Heart left ventricle (tissue), 16 donors: ENCODE measurements around the gene DAAM2. TPM values are rescaled to one million over a fixed set of nuclear protein-coding genes. Genes with fewer than 3 reads are reported as not detected.

Experiments used
- ATAC-seq, 4 donors: fragments of 200-7000 bp; cut with Tn5 transposase; one replicate each; pipeline ENCODE4 v1.9.1; 2020 to 2022; ENCODE audit warnings: moderate library complexity in 4 of 4, mild to moderate bottlenecking in 3 of 4, moderate number of reproducible peaks in 1 of 4
- DNase-seq, 5 donors: peaks; one replicate each; pipeline ENCODE4 v3.0.0-alpha.2; 2020
- H3K27ac ChIP-seq, 12 donors: fragments of 200-600 bp; sonication (generic) in 4 of 12; one replicate each; pipeline versions ENCODE4 v1.5.0 to v1.8.0; 2016 to 2022; ENCODE audit warnings: mild to moderate bottlenecking in 2 of 12
- H3K27me3 ChIP-seq, 9 donors: fragments of 200-600 bp; sonication (generic) in 2 of 9; one replicate each; pipeline versions ENCODE4 v1.5.1 to v1.8.0; 2016 to 2022; ENCODE audit warnings: mild to moderate bottlenecking in 3 of 9
- H3K36me3 ChIP-seq, 9 donors: fragments of 200-600 bp; sonication (generic) in 2 of 9; one replicate each; pipeline versions ENCODE4 v1.5.0 to v1.8.0; 2018 to 2022; ENCODE audit warnings: mild to moderate bottlenecking in 2 of 9
- H3K4me1 ChIP-seq, 12 donors: fragments of 200-600 bp; sonication (generic) in 4 of 12; one replicate each; pipeline versions ENCODE4 v1.5.0 to v1.8.0; 2016 to 2022; ENCODE audit warnings: mild to moderate bottlenecking in 3 of 12
- H3K4me3 ChIP-seq, 12 donors: fragments of 200-600 bp; sonication (generic) in 4 of 12; one replicate each; pipeline versions ENCODE4 v1.5.0 to v1.8.0; 2017 to 2022; ENCODE audit warnings: mild to moderate bottlenecking in 9 of 12, moderate library complexity in 4 of 12
- H3K9me3 ChIP-seq, 12 donors: fragments of 200-600 bp; sonication (generic) in 4 of 12; one replicate each; pipeline versions ENCODE4 v1.5.0 to v1.8.0; 2016 to 2022; ENCODE audit warnings: mild to moderate bottlenecking in 1 of 12
- CTCF ChIP-seq, 12 donors: fragments of 200-600 bp; sonication (generic) in 4 of 12; IDR thresholded peaks; one replicate each; pipeline versions ENCODE4 v1.5.0 to v1.8.0; 2018 to 2022; ENCODE audit warnings: antibody characterized with exemption in 12 of 12, mild to moderate bottlenecking in 5 of 12
- POLR2A ChIP-seq, 2 donors: fragments of 450-650 bp; IDR thresholded peaks; one replicate each; pipeline ENCODE4 v1.6.1; 2017; ENCODE audit warnings: antibody characterized with exemption in 2 of 2, mild to moderate bottlenecking in 2 of 2, moderate library complexity in 2 of 2
- WGBS, 4 donors: extraction: QIAGEN DNeasy Blood & Tissue Kit in 2 of 4; methylation state at CpG; one replicate each; pipeline versions ENCODE4 v1.1.5 to v1.1.7; 2013 to 2018; 5-methylcytosine and 5-hydroxymethylcytosine counted together
- intact Hi-C, 10 donors: fragments of 100-400 bp; cut with DNase I; formaldehyde crosslinking; loops; one replicate each; pipeline versions ENCODE4 v1.11.1 to v1.14.2; 2022
- polyA plus RNA-seq, 2 donors: library from polyadenylated mRNA; stranded (reverse); fragments of 200-250 nt; gene quantifications; one replicate each; pipeline ENCODE4 v1.2.3, GENCODE V29; 2013
- total RNA-seq, 9 donors: library from RNA; depleted of rRNA in 2 of 9; stranded (reverse); fragments of >200 nt in 2 of 9; fragmentation: NEBNext Ultra II Directional in 3 of 9; extraction: Animal tissue kit (Norgen Biotek cat#: 25700) in 3 of 9; gene quantifications; one replicate each; pipeline versions ENCODE4 v1.1.0 to v1.2.4, GENCODE V29; 2016 to 2023
- donor health status: ischemic (EF 13 %, LVEDD 7.1; RV severe dilation, severe dysfunction).
- donor health status: healthy with polysubstance abuse.
- donor health status: DM: no; HTN: yes; CAD: no.
- donor health status: DM: no; HTN: no; CAD: no.
- donor health status: ischemic (EF 25% LVEDD 6.9; RV normal size, moderate dysfunction).
- donor health status: ischemic (EF 25% LVEDD 5.7; RV mildly dilated, moderate dysfunction).
- donor health status: healthy.
- donor health status: DM: yes; HTN: yes; CAD: no.
- donor health status: ischemic (EF 35%, LVEDD 5.7; RV mildly dilated, moderate dysfunction).
- donor health status: nonischemic (EF 11% LVEDD 7.7; RV severe dilation, severe dysfunction).
- donor health status: DM: yes; HTN: yes; CAD: no.
- donor health status: PGD.
- donor health status: ischemic (EF 29% LVEDD 5.4; RV normal size, mild dysfunction).
- donor health status: nonischemic (EF 23%, LVEDD 6.1; RV moderate dilation, normal function).

The DAAM2 gene
- total and polyA plus RNA-seq, 11 donors: 6.4 to 20.9 (median 13.6) TPM

- H3K27me3 ChIP-seq: peaks cover 0 to 5% (median 0%) of the 10 kb centered on the region in 9 donors
- H3K4me1 ChIP-seq: peaks cover 0 to 4% (median under 1%) of the 10 kb centered on the region in 12 donors
- H3K4me3 ChIP-seq: no peak overlapping the region
- ATAC-seq (no peak), DNase-seq (no peak)
- H3K9me3 ChIP-seq: peaks cover 0 to 11% (median 0%) of the 10 kb centered on the region in 12 donors
- H3K36me3 ChIP-seq: no peaks in the 10 kb centered on the region
- TF ChIP-seq CTCF (IDR thresholded peaks at IDR 0.05): no peak
- intact Hi-C loops: no loop called here
- WGBS, 4 donors: 69 to 82% (median 78%) methylated on average over 1 of the region's 1 CpG
- no peak overlapping the region for H3K27ac ChIP-seq
Observed at GRCh38 chr6:39786649-39787048, 5.5 kb upstream of the DAAM2 start.

- Histone ChIP-seq H3K36me3 (no peaks in the 10 kb centered on the region), H3K27ac (no peak overlapping the region), H3K4me3 (no peak overlapping the region), H3K9me3 (peaks cover 0 to 11% (median 0%) of the 10 kb centered on the region in 12 donors), H3K4me1 (peaks cover 0 to 9% (median 3%) of the 10 kb centered on the region in 12 donors), H3K27me3 (peaks cover 0 to 12% (median 0%) of the 10 kb centered on the region in 9 donors)
- WGBS, 4 donors: 89 to 91% (median 90%) methylated on average over 8 of the region's 8 CpGs
- no peak for ATAC-seq
- DNase-seq: no peak
- intact Hi-C loops: no loop called here
- TF ChIP-seq CTCF (IDR thresholded peaks at IDR 0.05) (no peak), POLR2A (IDR thresholded peaks at IDR 0.05) (no peak)
Observed at GRCh38 chr6:39787322-39787721, 4.9 kb upstream of the DAAM2 start.

- H3K4me3 ChIP-seq: no peak overlapping the region
- no peaks in the 10 kb centered on the region for H3K9me3 ChIP-seq
- 75 to 93% (median 78%) methylated on average over 5 of the region's 5 CpGs for WGBS, 4 donors
- H3K36me3 ChIP-seq: no peaks in the 10 kb centered on the region
- H3K4me1 ChIP-seq: peaks cover 0 to 28% (median 10%) of the 10 kb centered on the region in 12 donors
- ATAC-seq (no peak), DNase-seq (no peak)
- no peak overlapping the region for H3K27ac ChIP-seq
- intact Hi-C loops: loop anchor here in 7 of 10 donors (5.0 to 10.0 kb wide), 7 partner anchors 72 to 416 kb away; no protein-coding TSS in a partner anchor
- no peak for TF ChIP-seq CTCF (IDR thresholded peaks at IDR 0.05)
- no peak for TF ChIP-seq POLR2A (IDR thresholded peaks at IDR 0.05)
- H3K27me3 ChIP-seq: peaks cover 0 to 23% (median 0%) of the 10 kb centered on the region in 9 donors
Observed at GRCh38 chr6:39790772-39791171, 1.4 kb upstream of the DAAM2 start.

- ATAC-seq (peak in 3 of 4 donors; percentile 29 to 46 (median 44)), DNase-seq (no peak)
- Histone ChIP-seq H3K4me1 (peaks cover 0 to 32% (median 11%) of the 10 kb centered on the region in 12 donors), H3K27me3 (peaks cover 0 to 23% (median 0%) of the 10 kb centered on the region in 9 donors), H3K36me3 (no peaks in the 10 kb centered on the region), H3K4me3 (no peak overlapping the region), H3K27ac (peak overlapping the region in 5 of 12 donors; percentile 58 to 86 (median 81)), H3K9me3 (no peaks in the 10 kb centered on the region)
- intact Hi-C loops: loop anchor here in 7 of 10 donors (5.0 to 10.0 kb wide), 7 partner anchors 71 to 417 kb away; no protein-coding TSS in a partner anchor
- peak in 5 of 12 donors; percentile 19 to 42 (median 25) for TF ChIP-seq CTCF (IDR thresholded peaks at IDR 0.05)
- no peak for TF ChIP-seq POLR2A (IDR thresholded peaks at IDR 0.05)
- 21 to 31% (median 22%) methylated on average over 1 of the region's 1 CpG for whole genome bisulfite sequencing, 4 donors
Observed at GRCh38 chr6:39791311-39791710, 865 bp upstream of the DAAM2 start.
